Loucy (cell line): ENCODE data around the gene SPDEF.

Experiments used
- CTCF ChIP-seq: fragments of 200-600 bp; sonication (generic); conservative IDR thresholded peaks from 2 replicates; pipeline ENCODE4 v1.5.1; 2014; ENCODE audit warnings: mild to moderate bottlenecking, antibody characterized with exemption, low read length
- EZH2phosphoT487 ChIP-seq: fragments of 200-600 bp; IDR thresholded peaks from 2 replicates; pipeline ENCODE4 v1.6.1; 2018; ENCODE audit warnings: antibody characterized with exemption, mild to moderate bottlenecking, moderate library complexity, borderline replicate concordance

- TF ChIP-seq CTCF (no peak), EZH2phosphoT487 (no peak)
Measured at GRCh38 chr6:34549026-34549803, 6.9 kb downstream of the SPDEF start.
